NK-92 (cell line): ENCODE measurements around the gene C6orf47.

ENCODE experiments used
- DNase-seq: peaks from one replicate; lab custom pipeline; 2025; ENCODE audit not compliant: unreplicated experiment; lab: John Stamatoyannopoulos, UW

Gene C6orf47

DNA sequence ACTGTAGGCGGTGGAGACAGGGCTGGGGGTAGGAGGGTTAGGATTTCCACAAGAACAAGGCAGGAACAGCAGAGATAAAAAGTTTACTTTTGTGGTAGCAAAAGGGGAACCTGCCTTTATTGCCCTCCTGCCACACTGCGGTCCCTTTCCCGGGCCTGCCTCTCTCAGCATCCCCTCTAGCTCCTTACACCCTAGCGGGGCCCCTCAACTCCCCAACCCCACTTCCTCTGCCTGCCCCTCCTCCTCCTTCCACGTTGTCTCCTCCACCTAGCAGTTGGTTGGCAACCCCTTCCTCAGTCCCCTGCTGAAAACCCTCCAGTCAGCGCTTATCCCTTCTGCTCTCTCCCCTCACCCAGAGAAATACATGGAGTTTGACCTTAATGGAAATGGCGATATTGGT lies 44.8 kb downstream of the C6orf47 start:
- no peak for DNase-seq

DNA sequence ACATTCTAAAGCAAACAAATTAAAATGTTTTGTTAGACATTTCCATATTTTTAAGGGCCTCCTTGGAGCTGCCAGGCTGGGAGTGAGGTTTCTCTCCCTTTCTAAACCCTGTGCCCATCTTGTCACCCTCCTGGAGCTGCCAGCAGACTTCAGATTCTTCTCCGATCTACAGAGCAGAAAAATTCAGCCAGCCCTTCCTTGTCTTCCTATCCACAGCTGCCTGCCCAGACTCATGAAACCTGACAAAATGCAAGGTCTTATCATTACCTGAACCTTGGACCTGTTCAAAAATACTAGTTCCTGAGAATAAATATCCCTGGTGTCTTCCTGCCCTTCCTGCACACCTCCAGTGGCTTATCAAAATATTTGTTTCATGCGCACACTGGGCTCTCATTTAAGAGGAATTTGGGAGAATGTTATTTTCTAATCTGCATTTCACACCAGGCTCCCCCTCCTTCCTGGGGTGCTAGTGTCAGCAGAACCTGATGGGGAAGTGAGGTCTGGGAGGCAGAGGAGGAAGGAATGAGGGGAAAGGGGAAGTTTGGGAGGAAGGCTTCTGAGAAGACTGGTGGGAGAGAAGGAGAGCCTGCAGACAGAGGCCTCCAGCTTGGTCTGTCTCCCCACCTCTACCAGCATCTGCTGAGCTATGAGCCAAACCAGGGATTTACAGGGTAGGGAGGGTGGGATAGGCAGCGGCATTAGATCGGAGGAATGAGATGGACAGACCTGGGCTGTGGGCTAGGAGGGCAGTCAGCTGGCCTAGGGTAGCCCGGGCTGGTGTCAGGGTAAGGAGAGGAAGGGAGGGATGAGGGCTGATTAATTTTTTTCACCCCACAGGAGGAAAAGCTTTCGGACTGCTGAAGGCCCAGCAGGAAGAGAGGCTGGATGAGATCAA lies 45.6 kb downstream of the C6orf47 start, which contains the start of gene AIF1:
Gene AIF1, plus strand, starts transcription at position 551 of the 895 bp plus-strand sequence. Its CDS starts 96 bp downstream, at position 647.
- DNase-seq, result no peak

DNA sequence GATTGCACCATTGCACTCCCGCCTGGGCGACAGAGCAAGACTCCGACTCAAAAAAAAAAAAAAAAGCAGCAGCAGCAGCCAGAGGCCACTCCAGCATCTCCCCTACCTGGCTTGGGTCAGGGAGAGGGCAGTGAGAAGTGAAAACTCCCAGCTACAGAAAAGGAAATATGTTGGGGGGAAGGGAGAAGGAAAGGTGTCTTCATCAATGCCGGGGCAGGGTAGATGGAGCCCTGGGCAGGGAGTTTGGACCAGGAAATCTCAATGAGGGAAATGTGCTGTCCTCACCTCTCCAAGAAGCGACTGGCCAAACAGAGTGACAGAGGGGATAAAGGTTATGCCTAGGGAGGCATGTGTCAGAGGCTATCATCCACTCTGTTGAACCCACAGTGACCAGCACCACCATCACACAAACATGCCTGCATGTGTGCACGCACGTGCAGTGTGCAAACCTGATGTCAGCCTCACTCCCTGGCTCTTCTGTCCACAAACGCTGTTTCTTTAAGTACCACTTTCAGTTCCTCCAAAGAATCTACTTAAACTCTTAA lies 46.4 kb downstream of the C6orf47 start:
- no peak for DNase-seq

DNA sequence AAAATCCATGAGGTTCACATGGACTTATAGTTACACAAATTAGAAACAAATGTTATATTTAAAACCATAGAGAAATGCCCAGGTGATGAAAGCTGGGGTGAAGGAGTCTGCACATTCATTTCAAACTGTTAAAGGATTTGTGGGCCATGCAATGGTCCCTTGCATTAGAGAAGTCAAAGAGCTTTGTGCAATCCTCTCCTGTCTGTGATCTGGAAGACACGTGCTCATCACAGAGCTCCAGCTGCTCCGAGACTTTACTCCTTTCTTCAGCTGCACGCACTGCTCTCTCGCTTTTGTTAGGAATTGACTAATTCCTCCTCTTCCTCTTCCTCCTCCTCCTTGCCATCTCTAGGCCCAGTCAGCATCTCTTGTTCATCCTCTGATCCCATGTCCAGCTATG lies 49.6 kb downstream of the C6orf47 start:
- DNase-seq, result no peak

DNA sequence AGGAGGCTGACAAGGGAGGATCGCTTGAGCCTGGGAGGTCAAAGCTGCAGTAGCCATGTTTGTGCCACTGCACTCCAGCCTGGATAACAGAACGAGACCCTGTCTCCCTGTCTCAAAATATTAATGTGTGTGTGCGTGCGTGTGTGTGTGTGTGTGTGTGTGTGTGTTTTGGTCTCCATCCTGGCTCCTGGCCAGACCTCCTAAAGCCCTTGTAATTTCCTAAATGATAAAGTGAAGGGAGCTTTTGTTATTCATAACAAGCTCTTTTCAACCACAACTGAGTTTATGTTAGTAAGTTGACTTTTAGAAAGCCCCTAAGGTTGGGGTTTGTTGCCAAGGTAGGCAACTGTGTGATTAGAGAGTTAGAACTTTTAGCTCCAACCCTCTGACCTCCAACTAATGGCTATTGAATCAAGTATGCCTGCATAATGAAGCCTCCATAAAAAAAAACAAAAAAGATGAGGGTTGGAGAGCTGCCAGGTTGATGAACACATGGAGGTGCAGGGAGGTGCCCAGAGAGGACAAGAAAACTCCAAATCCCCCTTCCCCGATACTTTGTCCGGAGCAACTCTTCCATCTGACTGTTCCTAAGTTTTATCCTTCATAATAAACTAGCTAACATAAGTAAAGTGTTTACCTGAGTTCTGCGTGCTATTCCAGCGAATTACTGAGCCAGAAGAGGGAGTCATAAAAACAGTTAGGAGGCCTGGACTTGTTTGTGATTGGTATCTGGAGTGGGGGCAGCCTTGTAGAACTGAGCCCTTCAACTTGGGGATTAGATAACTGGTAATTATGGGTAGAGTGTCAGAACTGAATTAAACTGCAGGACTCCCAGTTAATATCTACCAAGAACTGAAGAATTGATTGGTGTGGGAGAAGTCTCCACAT lies 50.8 kb downstream of the C6orf47 start:
- DNase-seq, result no peak
